AG04450 (cell line): ENCODE results near the gene SLCO2A1. TPM values are rescaled to one million over a fixed set of nuclear protein-coding genes. Genes with fewer than 3 reads are reported as not detected.

ENCODE experiments used
- CTCF ChIA-PET: fragments of 300-600, 350-600 bp; formaldehyde crosslinking; extraction: SDS; loops from one replicate; lab custom pipeline; 2022; ENCODE audit warnings: antibody characterized with exemption, inconsistent platforms; lab: Charles Lee
- POLR2A ChIA-PET: fragments of 350-600 bp; formaldehyde crosslinking; extraction: SDS; loops from one replicate; lab custom pipeline; 2021; ENCODE audit warnings: antibody characterized with exemption, inconsistent platforms; lab: Yijun Ruan, JAX
- DNase-seq: peaks from one replicate; pipeline ENCODE4 v3.0.0-alpha.2; 2011; ENCODE audit warnings: low read depth, low spot score
- H3K27ac ChIP-seq: one replicate; pipeline ENCODE4 v1.5.1; 2012; ENCODE audit warnings: low read depth, low read length, control low read depth
- H3K27me3 ChIP-seq: one replicate; pipeline ENCODE4 v1.6.0; 2012; ENCODE audit warnings: low read length; ENCODE audit not compliant: control insufficient read depth, insufficient read depth
- H3K4me3 ChIP-seq: 2 replicates; pipeline ENCODE4 v1.5.1; 2011; ENCODE audit warnings: mild to moderate bottlenecking, low read depth, low read length, control low read depth
- H3K9me3 ChIP-seq: 2 replicates; pipeline ENCODE4 v1.5.1; 2012; ENCODE audit warnings: low read length; ENCODE audit not compliant: control insufficient read depth, insufficient read depth
- polyA plus RNA-seq: library from polyadenylated mRNA; depleted of rRNA; stranded (reverse); fragments of >200 nt; gene quantifications from 2 replicates; pipeline ENCODE4 v1.2.3, GENCODE V29; 2011
- TF ChIP-seq, protein P1 (sequence below): IDR thresholded peaks from 2 replicates; pipeline ENCODE4 v1.5.1; 2011; ENCODE audit warnings: low read depth, low read length, control low read depth, inconsistent platforms

SLCO2A1 gene
- polyA plus RNA-seq, 1 experiment, result 1.6 TPM

DNA sequence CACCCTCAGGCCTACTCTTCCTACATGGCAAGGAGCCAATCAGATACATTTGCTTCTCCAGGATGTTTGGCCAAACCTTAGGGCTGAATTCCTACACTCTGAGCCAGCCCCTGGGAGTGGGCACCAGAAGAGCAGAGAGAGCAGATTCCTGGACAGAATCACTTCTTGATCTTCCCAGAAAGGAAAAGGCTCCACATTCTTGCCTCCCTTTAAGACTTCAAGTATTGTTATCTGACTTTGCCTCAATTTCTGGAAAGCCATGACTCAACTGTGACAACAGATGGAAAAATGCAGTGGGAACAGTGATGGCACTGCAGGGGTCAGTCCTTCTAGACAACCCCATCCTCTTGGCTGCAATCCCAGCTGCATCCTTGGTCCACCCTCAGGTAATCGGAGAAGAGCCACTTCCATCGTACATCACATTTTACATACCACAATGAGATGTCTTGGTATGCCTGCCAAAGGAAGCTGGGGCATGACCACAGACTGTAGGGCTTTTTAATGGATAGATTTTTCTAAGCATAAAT is 21.0 kb downstream of the SLCO2A1 start:
- peaks cover 6% of the 10 kb centered on the region for H3K9me3 ChIP-seq
- ChIA-PET CTCF (no interaction called here), POLR2A (no interaction called here)
- no peak overlapping the region for H3K4me3 ChIP-seq
- H3K27ac ChIP-seq, result no peak overlapping the region
- peak; percentile 61 for DNase-seq
- TF ChIP-seq, protein P1, sequence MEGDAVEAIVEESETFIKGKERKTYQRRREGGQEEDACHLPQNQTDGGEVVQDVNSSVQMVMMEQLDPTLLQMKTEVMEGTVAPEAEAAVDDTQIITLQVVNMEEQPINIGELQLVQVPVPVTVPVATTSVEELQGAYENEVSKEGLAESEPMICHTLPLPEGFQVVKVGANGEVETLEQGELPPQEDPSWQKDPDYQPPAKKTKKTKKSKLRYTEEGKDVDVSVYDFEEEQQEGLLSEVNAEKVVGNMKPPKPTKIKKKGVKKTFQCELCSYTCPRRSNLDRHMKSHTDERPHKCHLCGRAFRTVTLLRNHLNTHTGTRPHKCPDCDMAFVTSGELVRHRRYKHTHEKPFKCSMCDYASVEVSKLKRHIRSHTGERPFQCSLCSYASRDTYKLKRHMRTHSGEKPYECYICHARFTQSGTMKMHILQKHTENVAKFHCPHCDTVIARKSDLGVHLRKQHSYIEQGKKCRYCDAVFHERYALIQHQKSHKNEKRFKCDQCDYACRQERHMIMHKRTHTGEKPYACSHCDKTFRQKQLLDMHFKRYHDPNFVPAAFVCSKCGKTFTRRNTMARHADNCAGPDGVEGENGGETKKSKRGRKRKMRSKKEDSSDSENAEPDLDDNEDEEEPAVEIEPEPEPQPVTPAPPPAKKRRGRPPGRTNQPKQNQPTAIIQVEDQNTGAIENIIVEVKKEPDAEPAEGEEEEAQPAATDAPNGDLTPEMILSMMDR, result no peak
- no peaks in the 10 kb centered on the region for H3K27me3 ChIP-seq

DNA sequence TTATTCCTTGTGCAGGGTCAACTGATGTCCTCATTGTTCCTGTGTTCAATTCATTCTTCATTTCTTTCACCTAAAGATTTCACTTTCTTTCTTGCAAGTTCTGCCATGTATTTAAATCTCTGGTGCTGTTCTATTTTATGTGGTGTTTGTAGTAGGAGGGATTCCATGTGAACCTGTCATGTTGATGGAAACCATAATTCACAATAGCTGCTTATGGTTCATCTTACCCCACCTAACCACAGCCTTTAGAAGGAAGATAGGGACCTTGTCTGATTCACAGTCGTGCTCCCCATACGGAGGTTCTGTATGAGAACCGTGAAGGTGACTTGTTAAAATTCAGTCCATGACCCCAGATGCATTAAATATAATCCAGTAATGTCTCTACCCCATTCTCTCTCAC is 21.9 kb downstream of the SLCO2A1 start:
- TF ChIP-seq, protein P1, result no peak
- no peak overlapping the region for H3K4me3 ChIP-seq
- peaks cover 6% of the 10 kb centered on the region for H3K9me3 ChIP-seq
- no peak for DNase-seq
- ChIA-PET CTCF (no interaction called here), POLR2A (no interaction called here)
- H3K27me3 ChIP-seq, result no peaks in the 10 kb centered on the region
- no peak overlapping the region for H3K27ac ChIP-seq

DNA sequence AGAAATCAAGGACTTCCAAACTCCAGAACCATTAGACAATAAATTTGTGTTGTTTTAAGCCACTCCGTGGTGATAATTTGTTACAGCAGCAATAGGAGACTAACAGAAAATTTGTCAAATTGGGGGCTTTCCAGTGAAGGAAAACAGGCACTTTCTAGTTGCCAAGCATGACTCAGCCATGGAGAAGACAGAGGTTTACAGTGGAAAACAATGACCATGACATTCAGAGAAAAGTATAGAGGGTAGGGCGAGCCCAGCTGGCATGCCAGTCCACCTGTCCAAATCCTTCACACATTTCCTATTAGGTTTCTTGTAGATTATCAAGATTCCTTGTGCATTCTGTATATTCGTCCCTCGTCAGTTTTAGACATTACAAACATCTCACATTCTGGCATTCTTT is 24.9 kb downstream of the SLCO2A1 start:
- H3K27ac ChIP-seq, result no peak overlapping the region
- H3K27me3 ChIP-seq, result no peaks in the 10 kb centered on the region
- TF ChIP-seq, protein P1, result no peak
- no peak overlapping the region for H3K4me3 ChIP-seq
- H3K9me3 ChIP-seq, result peaks cover 6% of the 10 kb centered on the region
- POLR2A ChIA-PET, result interaction anchor here (0.7 kb wide), 1 partner anchor 66 kb away, joined by 5 read pairs; no protein-coding TSS in a partner anchor
- DNase-seq, result no peak
- CTCF ChIA-PET, result no interaction called here

DNA sequence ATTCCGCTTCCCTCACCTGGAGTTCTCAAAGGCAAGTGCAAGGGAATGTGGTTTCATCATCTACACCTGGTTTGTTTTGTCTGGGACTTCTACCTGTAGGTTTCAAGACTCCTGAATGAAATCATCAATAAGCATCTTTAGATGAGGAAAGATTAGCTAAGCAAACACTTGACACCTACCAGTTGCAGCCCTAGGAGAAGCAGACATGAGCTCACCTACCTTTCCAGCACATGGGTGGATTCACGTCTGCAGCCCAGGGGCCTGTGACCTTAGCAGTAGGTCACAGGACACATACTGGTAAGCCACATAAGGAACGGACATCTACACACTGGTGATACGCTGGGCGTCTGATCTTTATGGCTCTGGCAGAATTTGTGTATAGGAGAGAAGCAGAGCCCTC is 26.7 kb downstream of the SLCO2A1 start:
- DNase-seq, result no peak
- no peaks in the 10 kb centered on the region for H3K27me3 ChIP-seq
- CTCF ChIA-PET, result no interaction called here
- H3K27ac ChIP-seq, result no peak overlapping the region
- TF ChIP-seq, protein P1, result no peak
- POLR2A ChIA-PET, result no interaction called here
- no peak overlapping the region for H3K4me3 ChIP-seq
- H3K9me3 ChIP-seq, result peaks cover 6% of the 10 kb centered on the region

DNA sequence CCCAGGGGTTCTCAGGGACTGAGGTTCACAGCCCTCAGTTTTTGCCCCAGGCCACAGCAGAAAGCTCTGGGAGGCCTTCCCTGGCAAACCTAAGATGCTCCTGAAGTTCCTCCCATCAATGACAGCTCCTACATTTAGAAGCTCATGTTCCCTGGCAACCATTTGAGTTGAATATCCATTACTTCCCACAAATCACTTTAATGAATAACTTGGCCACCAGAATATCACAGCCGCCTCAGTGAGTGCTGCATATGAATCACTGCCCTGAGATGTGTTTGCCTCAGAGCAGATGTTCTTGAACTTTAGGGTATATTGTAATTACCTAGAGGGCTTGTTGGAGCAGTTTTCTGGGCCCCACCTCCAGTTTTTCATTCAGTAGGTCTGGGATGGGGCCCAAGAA is 27.4 kb downstream of the SLCO2A1 start:
- ChIA-PET CTCF (no interaction called here), POLR2A (interaction anchor here (0.6 to 0.7 kb wide), 2 partner anchors 24 to 52 kb away, joined by 3 to 4 read pairs; no protein-coding TSS in a partner anchor)
- no peak overlapping the region for H3K27ac ChIP-seq

More for the DNA sequence above, 27.4 kb downstream of the SLCO2A1 start:
- Histone ChIP-seq H3K9me3 (peaks cover 6% of the 10 kb centered on the region), H3K27me3 (no peaks in the 10 kb centered on the region), H3K4me3 (no peak overlapping the region)
- DNase-seq, result peak; percentile 10
- TF ChIP-seq, protein P1, result no peak
